ENCODE measurements around the gene TOX3. TPM values are rescaled to one million over a fixed set of nuclear protein-coding genes. Genes with fewer than 3 reads are reported as not detected.

The TOX3 gene
- total RNA-seq, 1 experiment from 2014 or later, result 20.2 TPM

DNA sequence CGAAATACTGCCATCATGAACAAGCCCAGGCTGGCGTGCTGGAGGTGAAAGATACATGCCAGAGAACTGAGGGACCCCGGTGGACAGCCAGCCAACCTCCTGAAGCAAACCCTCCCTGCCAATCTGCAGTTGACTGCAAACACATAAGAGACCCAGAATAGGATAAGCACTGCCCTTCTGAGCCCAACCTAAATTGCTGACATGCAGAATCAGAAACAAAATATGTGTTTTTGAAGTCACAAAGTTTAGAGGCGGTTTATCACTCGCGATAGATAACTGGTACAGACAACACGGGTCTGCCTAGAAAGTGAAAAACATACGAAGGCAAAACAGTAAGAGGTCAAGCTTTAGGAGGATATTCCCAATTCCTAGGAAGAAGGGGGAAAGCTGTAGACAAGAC lies 14.6 kb downstream of the TOX3 start:
- no peak for TF ChIP-seq PRRX2 (CRISPR knock-in tag; IDR thresholded peaks at IDR 0.05)
- TF ChIP-seq ZNF263 (CRISPR knock-in tag; IDR thresholded peaks at IDR 0.05; ENCODE audit: low read depth), result no peak
- TF ChIP-seq HMGA2 (CRISPR knock-in tag; IDR thresholded peaks at IDR 0.05), result no peak
- no peak for TF ChIP-seq ZNF121 (CRISPR knock-in tag; IDR thresholded peaks at IDR 0.05)
- TF ChIP-seq GABPB1 (CRISPR knock-in tag; IDR thresholded peaks at IDR 0.05), result no peak
- TF ChIP-seq FOXK1 (CRISPR knock-in tag; IDR thresholded peaks at IDR 0.05), result no peak
- no peak for TF ChIP-seq ATF1 (CRISPR knock-in tag; IDR thresholded peaks at IDR 0.05)
- TF ChIP-seq ZNF416 (CRISPR knock-in tag; IDR thresholded peaks at IDR 0.05), result no peak
- TF ChIP-seq ZNF396 (CRISPR knock-in tag; IDR thresholded peaks at IDR 0.05; ENCODE audit: borderline replicate concordance), result no peak
- H3K4me1 Mint-ChIP-seq, result peaks cover 35% of the 10 kb centered on the region
- no peak overlapping the region for H3K4me3 Mint-ChIP-seq
- POLR2A ChIA-PET, result no interaction called here
- no peak for DNase-seq (ENCODE audit: low spot score)
- CTCF ChIA-PET, result no interaction called here
- H3K36me3 Mint-ChIP-seq, result peaks cover 7% of the 10 kb centered on the region
- no peak for ATAC-seq
- H3K27ac Mint-ChIP-seq, result no peak overlapping the region
- H3K9me3 Mint-ChIP-seq, result peaks cover 3% of the 10 kb centered on the region; the same call in 1 of the 2 replicates
- H3K27me3 Mint-ChIP-seq (ENCODE audit: low read depth), result no peaks in the 10 kb centered on the region

GRCh38 chr16:52529226-52529625 lies 17.7 kb downstream of the TOX3 start:
- POLR2A ChIA-PET, result interaction anchor here (0.8 kb wide), 1 partner anchor 9 kb away, joined by 3 read pairs; no protein-coding TSS in a partner anchor
- Mint-ChIP-seq H3K36me3 (peaks cover 3% of the 10 kb centered on the region), H3K27ac (no peak overlapping the region), H3K27me3 (ENCODE audit: low read depth) (no peaks in the 10 kb centered on the region), H3K4me3 (no peak overlapping the region), H3K9me3 (no peaks in the 10 kb centered on the region), H3K4me1 (peaks cover 61% of the 10 kb centered on the region)
- ATAC-seq, result no peak
- DNase-seq (ENCODE audit: low spot score), result no peak
- TF ChIP-seq ZMAT4 (CRISPR knock-in tag; IDR thresholded peaks at IDR 0.05), result no peak
- no peak for TF ChIP-seq ZNF232 (CRISPR knock-in tag; IDR thresholded peaks at IDR 0.05)
- no peak for TF ChIP-seq ATF3 (CRISPR knock-in tag; conservative IDR thresholded peaks at IDR 0.05)
- TF ChIP-seq IRF1 (CRISPR knock-in tag; IDR thresholded peaks at IDR 0.05), result no peak
- TF ChIP-seq, protein P1, sequence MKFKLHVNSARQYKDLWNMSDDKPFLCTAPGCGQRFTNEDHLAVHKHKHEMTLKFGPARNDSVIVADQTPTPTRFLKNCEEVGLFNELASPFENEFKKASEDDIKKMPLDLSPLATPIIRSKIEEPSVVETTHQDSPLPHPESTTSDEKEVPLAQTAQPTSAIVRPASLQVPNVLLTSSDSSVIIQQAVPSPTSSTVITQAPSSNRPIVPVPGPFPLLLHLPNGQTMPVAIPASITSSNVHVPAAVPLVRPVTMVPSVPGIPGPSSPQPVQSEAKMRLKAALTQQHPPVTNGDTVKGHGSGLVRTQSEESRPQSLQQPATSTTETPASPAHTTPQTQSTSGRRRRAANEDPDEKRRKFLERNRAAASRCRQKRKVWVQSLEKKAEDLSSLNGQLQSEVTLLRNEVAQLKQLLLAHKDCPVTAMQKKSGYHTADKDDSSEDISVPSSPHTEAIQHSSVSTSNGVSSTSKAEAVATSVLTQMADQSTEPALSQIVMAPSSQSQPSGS (CRISPR knock-in tag; IDR thresholded peaks at IDR 0.05; ENCODE audit: borderline replicate concordance, low read depth), result no peak
- TF ChIP-seq, protein P2, sequence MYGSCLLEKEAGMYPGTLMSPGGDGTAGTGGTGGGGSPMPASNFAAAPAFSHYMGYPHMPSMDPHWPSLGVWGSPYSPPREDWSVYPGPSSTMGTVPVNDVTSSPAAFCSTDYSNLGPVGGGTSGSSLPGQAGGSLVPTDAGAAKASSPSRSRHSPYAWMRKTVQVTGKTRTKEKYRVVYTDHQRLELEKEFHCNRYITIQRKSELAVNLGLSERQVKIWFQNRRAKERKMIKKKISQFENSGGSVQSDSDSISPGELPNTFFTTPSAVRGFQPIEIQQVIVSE (CRISPR knock-in tag; IDR thresholded peaks at IDR 0.05; ENCODE audit: borderline replicate concordance), result no peak
- no peak for TF ChIP-seq TEAD1 (CRISPR knock-in tag; IDR thresholded peaks at IDR 0.05)
- TF ChIP-seq CBFB (CRISPR knock-in tag; IDR thresholded peaks at IDR 0.05; ENCODE audit: low read depth), result no peak
- no peak for TF ChIP-seq HMGXB4 (CRISPR knock-in tag; IDR thresholded peaks at IDR 0.05)
- no peak for TF ChIP-seq NR3C1 (CRISPR knock-in tag; conservative IDR thresholded peaks at IDR 0.05; ENCODE audit: low read depth)
- no peak for TF ChIP-seq ZNF219 (CRISPR knock-in tag; IDR thresholded peaks at IDR 0.05; ENCODE audit: borderline replicate concordance)
- TF ChIP-seq, protein P3, sequence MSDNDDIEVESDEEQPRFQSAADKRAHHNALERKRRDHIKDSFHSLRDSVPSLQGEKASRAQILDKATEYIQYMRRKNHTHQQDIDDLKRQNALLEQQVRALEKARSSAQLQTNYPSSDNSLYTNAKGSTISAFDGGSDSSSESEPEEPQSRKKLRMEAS (CRISPR knock-in tag; IDR thresholded peaks at IDR 0.05), result no peak
- no peak for TF ChIP-seq GTF2I (CRISPR knock-in tag; conservative IDR thresholded peaks at IDR 0.05)
- TF ChIP-seq, protein P4, sequence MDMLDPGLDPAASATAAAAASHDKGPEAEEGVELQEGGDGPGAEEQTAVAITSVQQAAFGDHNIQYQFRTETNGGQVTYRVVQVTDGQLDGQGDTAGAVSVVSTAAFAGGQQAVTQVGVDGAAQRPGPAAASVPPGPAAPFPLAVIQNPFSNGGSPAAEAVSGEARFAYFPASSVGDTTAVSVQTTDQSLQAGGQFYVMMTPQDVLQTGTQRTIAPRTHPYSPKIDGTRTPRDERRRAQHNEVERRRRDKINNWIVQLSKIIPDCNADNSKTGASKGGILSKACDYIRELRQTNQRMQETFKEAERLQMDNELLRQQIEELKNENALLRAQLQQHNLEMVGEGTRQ (CRISPR knock-in tag; IDR thresholded peaks at IDR 0.05), result no peak
- CTCF ChIA-PET, result interaction anchor here (1.0 to 1.5 kb wide), 2 partner anchors 19 to 47 kb away, joined by 3 read pairs; no protein-coding TSS in a partner anchor

Measured in WTC11 (cell line).